ENCODE measurements around the gene SHTN1. TPM values are rescaled to one million over a fixed set of nuclear protein-coding genes. Genes with fewer than 3 reads are reported as not detected.

The SHTN1 gene
- total RNA-seq, 1 experiment from 2014 or later, result 0.82 TPM

DNA sequence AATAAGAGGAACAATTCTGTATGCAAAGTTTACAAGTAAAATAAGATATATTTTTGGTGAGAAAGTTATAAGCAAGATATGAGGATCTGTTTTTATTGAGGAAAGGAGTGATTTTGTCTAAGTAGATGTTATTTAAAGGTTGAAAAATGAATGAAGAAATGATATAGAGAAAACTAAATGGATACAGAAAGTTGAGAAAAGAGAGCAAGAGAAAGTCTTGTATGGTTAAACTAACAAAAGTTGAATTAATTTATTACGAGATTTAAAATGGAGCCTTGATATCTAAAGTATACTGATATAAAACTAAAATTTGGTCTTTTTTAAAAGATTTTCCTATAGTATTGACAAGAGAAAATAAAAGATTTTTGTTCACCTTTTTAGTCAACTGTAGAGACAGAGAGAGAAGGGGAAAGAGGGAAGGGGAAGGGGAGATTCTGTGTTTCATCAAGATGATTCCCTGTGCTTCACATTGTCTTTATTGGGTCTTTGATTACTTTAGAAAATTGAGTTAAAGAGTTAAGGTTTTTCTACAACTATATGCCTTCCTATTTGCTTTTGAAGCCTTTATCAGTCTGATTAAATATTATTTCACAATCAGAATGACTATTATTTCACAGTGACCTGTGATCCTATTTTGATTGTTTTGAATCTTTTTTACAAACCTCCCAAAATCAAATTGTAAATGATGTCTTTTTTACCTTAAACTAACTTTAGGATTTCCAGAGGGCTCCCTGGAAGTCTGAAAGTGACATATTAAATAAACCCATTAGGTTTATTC lies 10.7 kb downstream of the SHTN1 start:
- no peak for DNase-seq
- Histone ChIP-seq H3K9me3 (no peaks in the 10 kb centered on the region), H3K4me3 (no peak overlapping the region), H3K27me3 (no peaks in the 10 kb centered on the region), H3K36me3 (no peaks in the 10 kb centered on the region)

DNA sequence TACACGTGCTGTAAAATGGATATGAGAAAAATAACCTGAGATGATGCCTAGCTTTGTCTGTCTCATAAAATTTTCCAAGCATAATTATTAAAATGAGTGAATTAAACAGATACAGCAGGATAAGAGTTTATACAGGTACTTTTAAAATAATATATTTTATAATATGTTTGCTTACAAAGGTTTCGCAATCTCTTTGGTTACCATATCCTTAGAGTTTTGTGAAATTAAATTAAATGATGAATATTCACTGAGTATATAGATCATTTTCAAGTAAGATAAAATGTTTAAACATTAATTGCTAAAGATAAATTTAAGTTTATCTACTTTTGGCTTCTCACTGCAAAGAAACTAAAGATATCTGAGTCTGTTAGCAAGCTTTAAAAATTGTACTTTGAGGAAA lies 11.4 kb downstream of the SHTN1 start:
- Histone ChIP-seq H3K9me3 (no peaks in the 10 kb centered on the region), H3K36me3 (no peaks in the 10 kb centered on the region), H3K4me3 (no peak overlapping the region), H3K27me3 (no peaks in the 10 kb centered on the region)
- no peak for DNase-seq

DNA sequence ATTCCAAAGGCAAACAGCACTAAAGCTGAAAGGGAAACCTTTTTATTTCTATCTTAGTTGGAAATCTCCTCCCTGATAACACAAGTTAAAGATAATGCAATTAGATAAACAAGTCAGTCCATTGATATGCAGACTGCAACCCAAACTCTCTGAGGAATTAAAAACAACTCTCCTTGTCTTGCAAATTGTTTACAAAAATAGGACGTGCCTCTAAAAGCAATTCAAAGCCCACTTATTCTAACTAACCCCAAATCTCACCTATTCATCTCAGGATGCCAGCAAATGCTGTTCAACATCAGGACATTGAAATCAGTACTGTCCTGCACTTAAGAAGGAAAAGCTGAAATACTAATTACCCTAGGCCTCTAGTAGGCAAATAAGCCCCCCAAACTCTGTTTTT lies 12.8 kb downstream of the SHTN1 start:
- Histone ChIP-seq H3K9me3 (no peaks in the 10 kb centered on the region), H3K36me3 (no peaks in the 10 kb centered on the region), H3K4me3 (no peak overlapping the region), H3K27me3 (no peaks in the 10 kb centered on the region)
- DNase-seq, result no peak

DNA sequence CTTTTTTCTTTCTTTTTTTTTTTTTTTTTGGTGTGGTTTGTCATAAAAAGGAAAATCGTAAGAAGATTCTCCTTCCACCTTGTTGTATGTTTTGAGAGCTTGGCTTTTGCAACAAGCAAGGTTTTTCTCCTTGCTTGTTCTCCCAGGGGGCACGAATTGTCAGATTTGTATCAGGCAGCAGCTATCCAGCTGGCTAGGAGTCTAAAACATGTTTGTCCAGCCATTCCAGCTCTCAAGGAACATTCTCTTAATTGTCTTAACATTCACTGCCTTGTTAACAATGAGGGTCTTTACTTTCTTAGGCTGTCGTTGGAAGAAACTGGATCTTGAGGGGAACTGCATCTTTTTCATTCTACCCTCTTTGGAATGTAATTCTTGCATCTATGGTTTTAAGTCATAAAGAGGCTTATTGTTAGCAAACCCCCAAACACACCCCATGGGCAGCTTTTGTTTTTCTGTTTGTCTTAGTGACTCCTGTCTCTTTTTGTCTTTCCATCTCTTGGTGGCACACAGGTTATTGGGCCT lies 14.6 kb downstream of the SHTN1 start:
- Histone ChIP-seq H3K36me3 (no peaks in the 10 kb centered on the region), H3K27me3 (no peaks in the 10 kb centered on the region), H3K4me3 (no peak overlapping the region), H3K9me3 (no peaks in the 10 kb centered on the region)
- DNase-seq, result no peak

DNA sequence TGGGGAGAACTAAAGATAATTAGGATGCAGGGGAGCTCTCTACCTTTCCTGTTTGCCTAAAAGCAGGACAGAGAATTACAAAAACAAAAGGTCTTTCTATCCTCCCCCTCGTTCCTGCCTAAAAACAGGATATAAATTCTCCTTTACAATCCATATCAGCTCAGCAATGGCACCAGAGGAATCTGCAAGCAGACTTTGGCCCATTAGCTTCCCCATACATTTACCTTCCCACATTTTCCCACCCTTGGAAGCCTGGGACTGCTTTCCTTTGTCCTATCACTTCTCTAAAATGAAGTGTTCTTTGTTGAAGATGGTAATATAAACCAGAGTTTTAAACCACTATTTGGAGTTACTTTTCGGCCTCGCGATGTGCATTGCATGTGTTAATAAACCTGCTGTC lies 15.5 kb downstream of the SHTN1 start:
- H3K4me3 ChIP-seq, result no peak overlapping the region
- no peaks in the 10 kb centered on the region for H3K27me3 ChIP-seq
- H3K9me3 ChIP-seq, result no peaks in the 10 kb centered on the region

DNA sequence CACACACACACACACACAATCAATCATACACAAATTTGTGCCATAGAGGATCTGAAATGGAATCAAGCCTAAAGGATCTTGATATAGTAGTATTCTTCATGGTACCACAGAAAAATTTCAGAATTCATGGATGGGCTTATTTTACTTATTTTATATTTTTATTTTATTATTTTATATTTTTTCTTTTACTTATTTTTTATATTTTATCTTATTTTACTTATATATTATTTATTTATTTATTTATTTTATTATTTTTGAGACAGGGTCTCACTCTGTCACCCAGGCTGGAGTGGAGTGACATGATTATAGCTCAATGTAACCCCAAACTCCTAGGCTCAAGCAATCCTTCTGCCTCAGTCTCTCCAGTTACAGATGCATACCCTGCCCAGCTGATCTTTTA lies 16.7 kb downstream of the SHTN1 start:
- Histone ChIP-seq H3K9me3 (no peaks in the 10 kb centered on the region), H3K27me3 (no peaks in the 10 kb centered on the region), H3K4me3 (no peak overlapping the region), H3K36me3 (no peaks in the 10 kb centered on the region)
- DNase-seq, result no peak

More for the DNA sequence above, 15.5 kb downstream of the SHTN1 start:
- DNase-seq, result no peak
- H3K36me3 ChIP-seq, result no peaks in the 10 kb centered on the region

DNA sequence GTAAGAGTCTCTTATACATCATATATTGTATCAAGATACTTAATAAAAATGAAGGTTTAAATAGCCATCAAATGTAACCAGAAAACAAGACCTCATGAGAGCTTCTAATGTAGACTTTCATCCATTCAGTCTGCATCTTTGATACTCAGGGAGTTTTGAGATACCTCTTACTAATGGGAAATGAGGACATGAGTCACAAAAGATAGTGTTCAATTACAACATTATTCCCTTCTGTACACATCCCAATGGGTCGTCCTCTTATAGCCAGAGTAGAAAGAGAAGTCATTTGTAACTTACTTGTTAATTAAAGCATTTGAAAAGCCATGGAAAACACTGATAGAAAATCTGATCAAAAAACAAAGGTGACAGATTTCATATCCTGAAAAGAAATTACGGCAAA lies 19.4 kb downstream of the SHTN1 start:
- H3K9me3 ChIP-seq, result no peaks in the 10 kb centered on the region

DNA sequence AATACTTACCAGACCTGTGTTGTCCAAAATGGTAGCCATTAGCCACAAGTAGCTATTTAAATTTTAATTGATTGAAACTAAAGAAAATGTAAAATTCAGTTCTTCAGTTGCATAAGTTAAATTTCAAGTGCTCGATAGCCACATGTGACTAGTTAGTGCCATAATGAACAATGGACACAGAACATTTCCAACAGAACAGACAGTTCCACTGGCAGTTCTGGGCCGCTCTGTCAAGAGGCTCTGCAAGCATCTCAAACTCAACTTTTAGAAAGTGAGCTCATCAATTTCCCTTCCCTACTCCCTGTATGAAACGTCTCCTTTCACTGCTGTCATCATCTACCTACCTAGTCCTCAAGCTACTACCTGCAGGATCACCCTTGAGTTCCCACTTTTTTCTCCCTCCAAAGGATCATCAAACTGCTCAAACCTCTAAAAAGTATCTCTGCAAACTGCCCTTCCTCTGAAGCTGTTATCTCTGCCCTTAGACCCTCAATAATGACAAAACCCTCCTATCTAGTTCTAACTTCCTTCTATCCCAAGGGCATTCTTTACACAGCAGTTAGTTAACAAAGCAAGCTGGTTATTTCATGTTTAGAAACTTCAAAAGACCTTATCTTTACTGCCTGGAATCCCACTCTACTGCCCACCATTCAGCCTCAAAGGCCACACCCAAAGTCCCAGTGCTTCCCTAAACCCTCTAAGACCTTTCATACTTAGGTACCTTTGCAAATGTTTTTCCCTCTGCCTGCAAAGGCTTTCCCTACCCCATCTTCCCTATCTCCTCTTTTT lies 20.6 kb downstream of the SHTN1 start:
- Histone ChIP-seq H3K9me3 (no peaks in the 10 kb centered on the region), H3K36me3 (no peaks in the 10 kb centered on the region), H3K27me3 (no peaks in the 10 kb centered on the region), H3K4me3 (no peak overlapping the region)
- DNase-seq, result no peak

More for the DNA sequence above, 19.4 kb downstream of the SHTN1 start:
- Histone ChIP-seq H3K4me3 (no peak overlapping the region), H3K36me3 (no peaks in the 10 kb centered on the region), H3K27me3 (no peaks in the 10 kb centered on the region)
- DNase-seq, result no peak

DNA sequence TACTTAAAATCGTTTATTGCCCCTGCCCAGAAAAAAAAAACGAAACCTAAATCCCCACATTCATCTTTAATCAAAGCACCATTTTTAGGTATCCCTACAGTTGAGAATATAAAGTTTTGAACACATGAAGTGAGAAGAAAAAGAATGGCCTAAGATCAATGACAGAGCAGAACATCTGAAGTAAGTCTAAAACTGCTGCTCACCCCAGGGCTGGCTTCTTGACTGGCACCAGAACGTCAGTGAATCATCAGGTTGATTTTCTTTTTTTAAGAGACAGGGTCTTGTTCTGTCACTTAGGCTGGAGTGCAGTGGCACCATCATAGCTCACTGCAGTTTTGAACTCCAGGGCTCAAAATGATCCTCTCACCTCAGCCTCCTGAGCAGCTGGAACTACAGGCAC lies 24.9 kb downstream of the SHTN1 start:
- Histone ChIP-seq H3K9me3 (no peaks in the 10 kb centered on the region), H3K27me3 (no peaks in the 10 kb centered on the region), H3K36me3 (peaks cover 3% of the 10 kb centered on the region; the same call in 1 of the 2 replicates), H3K4me3 (no peak overlapping the region)
- DNase-seq, result no peak

DNA sequence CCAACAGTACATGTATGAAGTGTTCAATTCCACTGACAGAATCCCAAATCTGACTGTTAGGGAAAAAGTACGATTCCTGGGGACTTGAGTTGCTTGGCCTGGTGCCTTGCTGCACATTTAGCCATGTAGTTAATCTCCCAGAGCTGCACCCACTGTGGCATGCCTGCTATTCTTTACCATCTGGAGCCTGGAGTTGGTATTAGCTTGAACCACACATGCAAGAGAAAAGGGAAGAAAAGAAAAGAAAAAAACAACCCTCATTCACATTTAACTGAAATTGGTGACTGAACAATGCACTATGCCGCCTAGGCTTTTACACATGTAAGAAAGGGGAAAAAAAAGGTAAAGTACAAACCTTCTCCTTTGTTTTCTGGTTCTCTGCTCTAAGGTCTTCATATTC lies 26.1 kb downstream of the SHTN1 start:
- Histone ChIP-seq H3K27me3 (no peaks in the 10 kb centered on the region), H3K4me3 (no peak overlapping the region), H3K9me3 (no peaks in the 10 kb centered on the region), H3K36me3 (peaks cover 3% of the 10 kb centered on the region; the same call in 1 of the 2 replicates)
- DNase-seq, result no peak

DNA sequence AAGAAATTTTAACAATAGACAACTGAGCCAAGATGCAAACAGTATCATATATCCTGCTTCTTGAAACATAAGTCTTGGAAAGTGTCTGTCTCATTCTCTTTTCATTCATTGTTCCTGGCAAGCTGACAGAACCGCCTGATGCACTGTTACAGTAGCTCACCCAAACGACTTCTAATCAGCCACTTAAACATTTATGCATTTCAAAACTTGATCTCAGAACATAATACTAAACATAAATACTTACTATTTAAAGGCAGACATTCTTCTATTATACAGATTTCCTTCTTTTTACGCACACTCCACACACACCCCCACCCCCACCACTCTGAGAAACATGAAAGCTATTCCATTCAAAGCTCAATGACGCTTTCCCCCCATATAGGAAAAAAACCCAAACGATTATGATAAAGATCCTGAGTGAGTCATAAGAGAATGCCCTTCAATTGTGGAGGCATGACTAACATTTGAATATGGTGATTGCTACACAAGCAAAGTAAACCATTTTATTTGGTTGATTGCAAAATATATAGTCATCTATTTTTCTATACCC lies 30.5 kb downstream of the SHTN1 start:
- Histone ChIP-seq H3K27me3 (no peaks in the 10 kb centered on the region), H3K9me3 (no peaks in the 10 kb centered on the region; the same call in 1 of the 2 replicates), H3K36me3 (peaks cover 3% of the 10 kb centered on the region; the same call in 1 of the 2 replicates), H3K4me3 (no peak overlapping the region)
- peak; percentile 60 for DNase-seq

DNA sequence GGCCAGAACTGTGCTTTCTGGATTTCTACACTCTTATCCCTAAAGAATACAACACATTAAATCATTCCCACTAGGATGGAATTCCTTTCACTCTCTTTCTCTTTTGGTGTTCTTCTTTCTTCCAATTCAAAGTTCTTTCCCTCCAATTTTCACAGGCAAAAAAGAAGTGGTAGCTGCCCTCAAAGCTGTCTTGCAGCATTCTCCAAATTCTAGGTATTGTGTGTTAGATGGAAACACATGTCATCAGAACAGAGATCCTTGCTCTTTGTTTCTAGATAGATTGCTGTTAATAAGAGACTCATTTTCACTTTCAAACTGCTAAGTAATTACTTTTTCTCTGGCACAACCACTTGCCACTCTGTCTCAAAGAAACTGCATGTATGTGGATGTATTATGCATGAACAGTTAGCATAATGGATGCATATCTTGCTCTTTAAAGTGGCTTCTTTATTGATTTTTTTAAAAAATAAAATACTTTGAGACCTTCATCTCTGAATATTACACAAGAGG lies 31.0 kb downstream of the SHTN1 start:
- Histone ChIP-seq H3K4me3 (no peak overlapping the region), H3K9me3 (no peaks in the 10 kb centered on the region; the same call in 1 of the 2 replicates), H3K27me3 (no peaks in the 10 kb centered on the region), H3K36me3 (peaks cover 3% of the 10 kb centered on the region; the same call in 1 of the 2 replicates)
- DNase-seq, result no peak

DNA sequence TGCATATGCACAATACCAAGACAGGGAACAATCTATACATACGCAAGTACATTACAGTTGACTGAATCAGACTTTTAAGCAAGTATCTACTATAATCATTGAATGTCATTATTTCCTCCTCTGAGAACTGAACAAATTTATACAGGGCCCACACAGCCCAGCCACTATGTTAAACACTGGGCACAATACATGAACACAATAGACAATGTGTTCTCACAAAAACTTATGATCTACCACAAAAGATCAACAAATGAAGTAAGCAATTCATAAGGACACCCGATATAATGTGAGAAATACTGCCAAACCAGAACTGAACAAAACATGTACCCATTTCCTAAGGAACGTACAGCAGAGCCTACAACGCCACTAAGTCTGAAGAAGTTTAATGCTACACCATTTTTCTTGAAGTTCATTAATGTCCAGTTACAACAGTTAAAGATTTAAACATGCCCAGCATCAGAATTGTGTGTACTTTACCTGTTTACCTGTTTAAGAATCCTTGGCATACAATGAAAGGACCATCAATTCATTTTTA lies 31.5 kb downstream of the SHTN1 start:
- Histone ChIP-seq H3K27me3 (no peaks in the 10 kb centered on the region), H3K9me3 (no peaks in the 10 kb centered on the region; the same call in 1 of the 2 replicates), H3K36me3 (peaks cover 3% of the 10 kb centered on the region; the same call in 1 of the 2 replicates), H3K4me3 (no peak overlapping the region)
- no peak for DNase-seq

DNA sequence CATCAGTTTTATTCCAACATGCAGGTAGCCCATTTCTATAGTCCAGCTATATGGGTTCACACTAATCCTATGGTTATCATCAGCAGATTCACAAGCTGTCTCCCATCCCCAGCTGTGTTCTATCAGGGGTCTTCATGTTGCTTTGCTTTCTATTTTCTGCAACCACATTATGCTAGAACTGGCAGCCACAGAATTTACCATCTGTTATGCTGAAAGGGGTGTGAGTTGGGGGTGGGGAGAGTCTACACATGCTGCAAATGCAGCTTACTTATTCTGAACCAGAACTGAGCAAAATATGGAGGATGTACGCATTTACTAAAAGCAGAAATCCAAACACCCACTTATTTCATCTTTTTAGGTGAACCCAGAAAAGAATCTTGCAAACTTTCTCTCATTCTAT lies 32.9 kb downstream of the SHTN1 start:
- no peaks in the 10 kb centered on the region; the same call in 1 of the 2 replicates for H3K9me3 ChIP-seq
- no peak for DNase-seq
- H3K36me3 ChIP-seq, result peaks cover 3% of the 10 kb centered on the region; the same call in 1 of the 2 replicates
- no peak overlapping the region for H3K4me3 ChIP-seq
- no peaks in the 10 kb centered on the region for H3K27me3 ChIP-seq

DNA sequence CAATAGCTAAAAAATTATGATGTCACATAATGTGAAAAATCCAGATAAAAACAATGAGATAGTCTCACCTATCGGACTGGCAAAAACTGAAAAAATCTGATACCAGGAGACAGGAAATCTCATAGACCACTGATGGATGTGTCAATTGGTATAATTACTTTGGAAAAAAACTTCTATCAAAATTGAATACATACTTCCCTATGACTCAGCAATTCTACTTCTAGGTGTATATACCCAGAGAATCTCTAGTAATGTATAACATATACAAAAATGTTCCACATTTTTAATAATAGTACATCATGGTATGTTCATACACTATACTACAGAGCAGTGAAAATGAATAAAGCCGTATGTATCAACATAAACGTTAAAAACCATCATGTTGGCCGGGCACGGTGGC lies 34.9 kb downstream of the SHTN1 start:
- Histone ChIP-seq H3K36me3 (no peaks in the 10 kb centered on the region; the same call in 1 of the 2 replicates), H3K9me3 (no peaks in the 10 kb centered on the region; the same call in 1 of the 2 replicates), H3K4me3 (no peak overlapping the region), H3K27me3 (no peaks in the 10 kb centered on the region)
- DNase-seq, result no peak

DNA sequence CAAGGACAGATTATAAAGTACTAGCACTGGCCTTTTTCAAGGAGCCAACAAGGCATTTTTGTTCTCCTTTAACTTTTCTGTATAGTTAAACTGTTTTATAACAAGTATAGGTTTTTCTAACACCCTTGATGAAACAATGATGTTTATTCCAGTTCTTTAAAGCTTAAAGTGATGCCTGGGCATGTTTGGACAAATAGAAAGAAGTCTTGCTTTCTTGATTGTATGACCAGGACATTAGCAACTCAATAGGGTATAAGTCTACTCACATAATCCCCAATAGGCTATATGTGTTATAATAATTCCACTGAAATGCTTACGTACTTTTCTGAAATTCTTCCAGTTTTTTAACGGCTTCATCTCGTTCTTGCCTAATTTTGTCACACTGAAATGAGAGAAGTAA lies 36.7 kb downstream of the SHTN1 start:
- no peak for DNase-seq
- no peaks in the 10 kb centered on the region; the same call in 1 of the 2 replicates for H3K36me3 ChIP-seq

More for the DNA sequence above, 36.7 kb downstream of the SHTN1 start:
- Histone ChIP-seq H3K9me3 (no peaks in the 10 kb centered on the region; the same call in 1 of the 2 replicates), H3K27me3 (no peaks in the 10 kb centered on the region), H3K4me3 (no peak overlapping the region)
